Uterus (tissue), 2 donors: Measurements from ENCODE around the gene MDK.

Source experiments
- POLR2A ChIP-seq, 2 donors: fragments of 450-650 bp; IDR thresholded peaks; one replicate each; pipeline ENCODE4 v1.6.1; 2016; ENCODE audit warnings: antibody characterized with exemption in 2 of 2, mild to moderate bottlenecking in 1 of 2, moderate library complexity in 1 of 2
- TF ChIP-seq, protein P1 (sequence below), 4 experiments: fragments of 200-600 bp in 2 of 4; fragments of 450-650 bp in 2 of 4; sonication (generic) in 2 of 4; IDR thresholded peaks; one replicate each; pipeline ENCODE4 v1.5.1; 2016 to 2019; ENCODE audit warnings: antibody characterized with exemption in 4 of 4, mild to moderate bottlenecking in 2 of 4, moderate library complexity in 1 of 4

DNA sequence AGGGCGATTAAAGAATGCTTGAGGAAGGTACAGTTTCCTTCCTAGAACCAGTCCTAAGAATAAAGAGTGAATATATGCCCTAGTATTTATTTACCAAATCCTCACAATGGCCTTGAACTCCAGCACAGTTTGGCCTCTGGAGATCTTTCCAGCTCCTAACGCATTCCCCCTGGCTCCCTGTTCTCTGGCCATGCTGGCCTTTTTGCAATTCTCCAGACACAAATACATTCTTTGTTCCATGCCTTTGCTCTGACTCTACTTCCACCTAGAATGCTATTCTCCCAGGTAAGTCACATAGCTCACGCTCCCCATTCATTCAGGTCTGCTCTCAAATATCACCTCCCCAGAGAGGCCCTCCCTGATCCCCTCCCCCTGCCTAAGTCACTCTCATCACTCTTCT, 37.9 kb upstream of the MDK start:
- TF ChIP-seq, protein P1, sequence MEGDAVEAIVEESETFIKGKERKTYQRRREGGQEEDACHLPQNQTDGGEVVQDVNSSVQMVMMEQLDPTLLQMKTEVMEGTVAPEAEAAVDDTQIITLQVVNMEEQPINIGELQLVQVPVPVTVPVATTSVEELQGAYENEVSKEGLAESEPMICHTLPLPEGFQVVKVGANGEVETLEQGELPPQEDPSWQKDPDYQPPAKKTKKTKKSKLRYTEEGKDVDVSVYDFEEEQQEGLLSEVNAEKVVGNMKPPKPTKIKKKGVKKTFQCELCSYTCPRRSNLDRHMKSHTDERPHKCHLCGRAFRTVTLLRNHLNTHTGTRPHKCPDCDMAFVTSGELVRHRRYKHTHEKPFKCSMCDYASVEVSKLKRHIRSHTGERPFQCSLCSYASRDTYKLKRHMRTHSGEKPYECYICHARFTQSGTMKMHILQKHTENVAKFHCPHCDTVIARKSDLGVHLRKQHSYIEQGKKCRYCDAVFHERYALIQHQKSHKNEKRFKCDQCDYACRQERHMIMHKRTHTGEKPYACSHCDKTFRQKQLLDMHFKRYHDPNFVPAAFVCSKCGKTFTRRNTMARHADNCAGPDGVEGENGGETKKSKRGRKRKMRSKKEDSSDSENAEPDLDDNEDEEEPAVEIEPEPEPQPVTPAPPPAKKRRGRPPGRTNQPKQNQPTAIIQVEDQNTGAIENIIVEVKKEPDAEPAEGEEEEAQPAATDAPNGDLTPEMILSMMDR (IDR thresholded peaks at IDR 0.05), result no peak
- no peak for TF ChIP-seq POLR2A (IDR thresholded peaks at IDR 0.05)
